Suppressor macrophage (primary cell): ENCODE measurements around the gene SLC25A23.
A peak's percentile ranks its signal among the peaks of the same experiment; 100 is the strongest.
"Not testable (repeated sequence)": the region's sequence is repeated elsewhere in the genome, so short reads cannot be mapped to it uniquely, and the experiment has no call there.

ENCODE experiments used
- DNase-seq, 4 experiments: peaks; one replicate each; pipeline ENCODE4 v3.0.0-alpha.2; 2020 to 2022
- total RNA-seq, 17 experiments: gene quantifications; one replicate each; lab custom pipeline; 2026; ENCODE audit warnings: mixed read lengths in 6 of 17, inconsistent platforms in 3 of 17; lab: John Stamatoyannopoulos, UW

SLC25A23 gene
- 0.38 to 5.5 (median 1.5) reads per million in 17 experiments for total RNA-seq

DNA sequence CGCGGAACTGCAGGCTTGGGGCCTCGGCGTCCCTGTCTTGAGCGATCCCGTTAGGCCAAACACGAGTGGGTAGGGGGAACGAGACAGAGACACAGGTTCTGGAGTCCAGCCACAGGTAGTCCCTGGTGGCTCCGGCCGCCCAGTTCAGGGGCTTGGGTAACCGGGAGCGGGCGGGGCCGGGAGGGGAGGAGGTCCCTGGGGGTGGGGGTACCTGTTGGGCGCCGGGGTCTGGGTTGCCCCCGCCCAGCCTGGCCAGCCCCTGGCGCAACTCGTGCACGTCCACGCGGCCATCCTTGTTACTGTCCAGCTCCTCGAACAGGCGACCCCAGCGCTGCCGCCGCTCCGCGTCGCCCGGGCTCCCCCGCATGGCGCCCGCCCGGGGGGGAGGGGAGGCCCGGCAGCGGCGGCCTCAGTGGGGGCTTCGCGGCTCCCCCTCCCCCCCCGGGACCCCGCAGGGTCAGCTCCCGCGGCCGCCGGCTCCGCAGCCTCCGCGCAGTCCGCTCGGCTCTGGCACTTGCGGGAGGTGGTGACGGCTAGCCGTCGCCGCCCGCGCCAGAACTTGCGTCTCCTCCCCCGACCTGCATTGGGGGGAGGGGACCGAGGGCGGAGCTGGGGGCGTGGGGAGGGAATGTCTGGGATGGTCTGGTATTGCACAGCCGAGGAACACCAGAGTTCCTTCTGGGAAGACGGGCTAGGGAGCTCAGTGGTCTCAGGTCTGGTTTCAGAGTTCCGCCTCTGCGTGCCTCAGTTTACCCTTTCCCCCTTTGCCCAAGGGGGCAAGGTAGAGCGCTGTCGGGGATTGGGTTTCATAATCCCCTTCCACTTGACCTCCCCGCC lies at the start of gene SLC25A23:
Gene SLC25A23 (minus strand): TSS at position 531 of the 837 bp plus-strand sequence. CDS start 164 bp downstream, at position 367.
- peak; percentile 29 to 64 (median 45) for DNase-seq

- DNase-seq = not testable (repeated sequence)
These were observed 48.6 kb upstream of the SLC25A23 start for GRCh38 chr19:6508028-6508771.

DNA sequence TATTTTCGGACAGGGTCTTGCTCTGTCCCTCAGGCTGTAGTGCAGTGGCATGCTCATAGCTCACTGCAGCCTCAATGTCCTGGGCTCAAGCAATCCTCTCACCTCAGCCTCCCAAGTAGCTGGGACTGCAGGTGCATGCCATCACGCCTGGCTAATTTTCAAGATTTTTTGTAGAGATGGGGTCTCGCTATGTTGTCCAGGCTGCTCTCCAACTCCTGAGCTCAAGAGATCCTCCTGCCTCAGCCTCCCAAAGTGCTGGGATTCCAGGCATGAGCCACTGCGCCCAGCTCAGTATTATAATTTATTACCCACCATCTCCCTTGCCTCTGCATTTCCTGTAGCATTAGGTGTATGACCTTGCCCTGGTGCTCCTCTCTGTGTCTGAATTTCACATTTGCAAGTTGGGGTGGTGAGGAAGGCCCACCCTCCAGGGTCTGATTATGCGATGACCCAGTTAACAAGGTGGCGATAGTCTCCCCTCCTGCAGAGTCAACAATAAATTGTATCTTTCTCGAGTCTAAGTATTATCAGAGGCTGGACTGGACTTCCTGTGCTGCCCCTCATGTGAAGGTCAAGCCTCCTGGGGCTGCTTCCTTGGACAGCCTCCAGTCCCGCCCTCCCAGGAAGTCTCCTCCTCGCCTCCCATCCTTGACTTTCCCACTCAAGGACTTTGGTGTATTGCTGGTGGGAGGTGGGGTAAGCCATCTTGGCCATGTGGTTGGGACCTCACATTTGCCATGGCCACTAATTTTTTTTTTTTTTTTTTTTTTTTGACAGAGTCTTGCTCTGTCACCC lies 44.0 kb upstream of the SLC25A23 start:
- no peak for DNase-seq

DNA sequence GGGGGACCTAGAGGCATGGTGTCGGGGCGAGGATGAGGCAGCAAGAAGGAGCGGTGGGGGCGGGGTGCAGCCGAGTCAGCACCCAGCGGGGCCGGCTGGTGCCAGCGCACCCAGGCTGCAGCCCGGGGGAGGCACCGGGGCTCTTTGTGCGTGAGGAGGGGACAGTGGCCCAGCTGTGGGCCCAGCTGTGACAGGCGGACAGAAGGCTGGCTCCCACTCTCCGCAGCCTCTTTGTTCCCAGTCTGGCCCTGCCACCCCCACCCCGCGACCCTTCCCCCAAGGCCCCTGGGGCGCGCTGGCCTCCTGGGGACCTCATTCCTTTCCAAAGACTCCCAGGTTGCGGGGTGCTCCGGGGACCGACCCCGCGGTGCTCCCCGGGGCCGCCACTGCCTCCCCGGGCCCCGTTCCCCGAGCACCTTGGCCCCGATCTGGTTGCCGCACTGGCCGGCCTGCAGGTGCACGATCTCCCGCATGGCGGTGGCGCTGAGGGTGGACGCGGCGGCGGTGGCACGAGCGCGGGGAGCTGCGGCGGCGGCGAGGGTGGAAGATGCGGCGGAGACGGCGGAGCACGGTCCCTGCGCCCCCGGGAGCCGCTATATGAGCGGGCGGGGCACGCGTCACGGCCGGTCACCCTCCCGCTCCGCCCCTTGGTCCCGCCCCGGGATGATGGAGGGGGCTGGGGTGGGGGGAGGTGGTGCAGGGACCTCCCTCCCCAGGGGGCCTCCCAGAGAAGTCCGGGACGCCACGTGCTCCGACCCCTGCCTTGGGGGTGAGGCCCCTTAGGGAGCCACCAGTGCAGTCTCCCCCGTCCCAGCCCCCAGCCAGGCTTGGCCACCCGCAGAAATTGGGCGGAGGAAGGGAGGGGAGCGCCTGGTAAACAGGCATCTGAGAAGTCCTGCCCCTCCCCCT lies 42.4 kb upstream of the SLC25A23 start, which contains the start of gene TUBB4A:
Gene TUBB4A (minus strand): TSS at position 570 of the 909 bp plus-strand sequence. CDS start 97 bp downstream, at position 473.
- DNase-seq = peak in 1 of 4 experiments; percentile 29

DNA sequence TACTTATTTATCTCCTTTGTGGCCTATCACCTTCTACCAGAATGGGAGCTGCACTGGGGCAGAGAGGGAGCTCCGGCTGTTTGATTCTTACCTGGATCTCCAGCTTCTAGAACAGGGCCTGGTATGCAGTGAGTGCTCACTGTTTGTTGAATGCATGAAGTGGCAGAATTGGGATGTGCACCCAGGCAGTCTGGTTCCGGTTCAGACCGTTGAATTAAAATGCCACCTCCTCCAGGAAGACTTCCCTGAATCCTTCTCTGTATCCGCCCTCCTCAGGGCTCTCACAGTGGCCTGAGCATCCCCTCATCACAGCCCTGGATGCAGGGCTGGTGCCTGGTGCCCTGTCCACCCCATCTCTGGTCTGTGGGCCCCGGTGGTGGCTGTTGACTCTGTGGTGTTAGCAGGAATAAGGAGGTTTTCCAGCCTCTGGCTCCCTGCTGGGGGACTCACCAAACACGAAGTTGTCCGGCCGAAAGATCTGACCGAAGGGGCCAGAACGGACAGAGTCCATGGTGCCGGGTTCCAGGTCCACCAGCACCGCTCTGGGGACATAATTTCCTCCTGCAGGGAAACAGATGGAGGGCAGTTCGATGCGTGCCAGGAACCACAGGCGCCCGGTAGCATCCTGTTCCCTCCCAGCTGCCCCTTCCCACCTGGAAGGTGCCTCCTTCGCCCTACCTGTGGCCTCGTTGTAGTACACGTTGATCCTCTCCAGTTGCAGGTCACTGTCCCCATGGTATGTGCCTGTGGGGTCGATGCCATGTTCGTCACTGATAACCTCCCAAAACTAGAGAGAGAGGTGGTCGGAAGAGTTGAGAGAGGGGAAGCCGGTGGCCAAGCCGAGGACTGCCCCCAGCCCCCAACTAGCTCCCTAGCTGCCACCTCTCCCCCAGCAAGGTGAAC lies 41.5 kb upstream of the SLC25A23 start:
- no peak for DNase-seq

- no peak for DNase-seq
These were observed 39.6 kb upstream of the SLC25A23 start for GRCh38 chr19:6499052-6499790.

- peak; percentile 83 to 92 (median 84) for DNase-seq
These were observed 38.9 kb upstream of the SLC25A23 start for GRCh38 chr19:6498294-6499036.

DNA sequence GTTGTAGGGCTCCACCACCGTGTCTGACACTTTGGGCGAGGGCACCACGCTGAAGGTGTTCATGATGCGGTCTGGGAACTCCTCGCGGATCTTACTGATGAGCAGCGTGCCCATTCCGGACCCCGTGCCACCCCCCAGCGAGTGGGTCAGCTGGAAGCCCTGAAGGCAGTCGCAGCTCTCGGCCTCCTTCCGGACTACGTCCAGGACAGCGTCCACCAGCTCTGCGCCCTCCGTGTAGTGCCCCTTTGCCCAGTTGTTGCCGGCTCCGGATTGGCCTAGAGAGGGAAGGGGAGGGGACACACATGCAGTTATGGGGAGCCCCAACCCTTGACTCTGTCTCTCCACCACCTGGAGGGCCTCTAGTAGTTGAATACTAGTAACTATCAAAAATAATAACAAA lies 36.4 kb upstream of the SLC25A23 start:
- no peak for DNase-seq

DNA sequence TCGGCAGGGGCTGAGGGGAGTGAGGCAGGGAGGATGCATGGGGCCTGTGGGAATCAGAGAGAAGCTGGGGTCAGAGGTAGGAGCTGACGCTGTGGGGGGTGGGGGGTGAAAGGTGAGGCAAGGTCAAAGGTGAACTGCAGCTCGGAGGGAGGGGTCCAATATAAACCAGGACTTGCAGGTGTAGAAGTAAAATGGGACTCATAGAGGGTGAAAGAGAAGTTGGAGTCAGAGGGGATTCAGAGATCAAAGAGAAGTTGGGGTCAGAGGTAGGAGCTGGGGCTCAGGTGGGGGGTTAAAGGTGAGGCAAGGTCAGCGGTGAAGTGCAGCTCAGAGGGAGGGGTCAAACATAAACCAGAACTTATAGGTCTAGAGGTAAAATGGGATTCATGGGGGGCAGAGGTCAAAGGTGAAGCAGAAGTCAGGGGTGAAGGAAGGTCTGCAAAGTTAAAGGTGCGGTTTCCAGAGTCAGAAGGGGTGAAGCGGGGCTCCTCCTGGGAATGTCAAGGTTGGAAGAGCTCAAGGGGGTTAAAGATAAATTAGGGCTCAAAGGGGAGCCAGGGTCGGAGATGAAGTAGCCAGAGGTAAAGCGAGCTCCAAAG lies 34.9 kb upstream of the SLC25A23 start:
- DNase-seq = no peak

DNA sequence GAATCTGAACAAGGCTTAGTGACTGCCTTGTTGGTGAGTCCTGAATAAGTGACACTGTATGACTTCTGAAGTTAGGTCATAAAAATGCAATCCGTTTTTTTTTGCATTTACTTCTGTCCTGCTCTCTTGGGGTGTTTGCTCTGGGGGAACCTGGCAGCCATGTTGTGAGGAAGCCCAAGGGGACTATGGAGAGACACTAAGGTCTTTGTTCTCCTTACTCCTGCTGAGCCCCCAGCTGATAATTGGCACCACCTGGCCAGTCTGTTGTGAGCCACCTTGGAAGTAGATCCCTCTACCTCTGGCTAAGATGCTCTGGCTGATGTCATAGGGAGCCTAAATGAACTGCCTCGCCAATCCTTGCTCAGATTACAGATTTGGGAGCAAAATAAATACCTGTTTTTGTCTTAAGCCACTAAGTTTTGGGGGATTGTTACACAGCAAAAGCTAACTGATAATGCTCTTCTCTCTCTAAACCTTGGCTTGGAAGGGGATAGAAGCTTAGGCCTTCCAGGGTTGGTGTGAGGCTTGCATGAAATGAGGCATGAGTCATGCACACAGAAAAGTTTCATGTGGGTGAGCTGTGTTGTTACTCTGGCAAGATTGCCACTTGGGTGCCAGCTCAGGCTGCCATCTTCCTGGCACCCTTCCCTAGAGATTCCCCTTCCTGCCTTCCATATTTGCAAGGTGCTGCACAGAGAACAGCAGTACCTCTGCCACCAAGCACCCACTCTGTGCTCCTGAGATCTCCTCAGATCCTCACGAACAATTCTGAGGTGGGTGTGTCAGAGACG lies 32.4 kb upstream of the SLC25A23 start:
- no peak for DNase-seq

DNA sequence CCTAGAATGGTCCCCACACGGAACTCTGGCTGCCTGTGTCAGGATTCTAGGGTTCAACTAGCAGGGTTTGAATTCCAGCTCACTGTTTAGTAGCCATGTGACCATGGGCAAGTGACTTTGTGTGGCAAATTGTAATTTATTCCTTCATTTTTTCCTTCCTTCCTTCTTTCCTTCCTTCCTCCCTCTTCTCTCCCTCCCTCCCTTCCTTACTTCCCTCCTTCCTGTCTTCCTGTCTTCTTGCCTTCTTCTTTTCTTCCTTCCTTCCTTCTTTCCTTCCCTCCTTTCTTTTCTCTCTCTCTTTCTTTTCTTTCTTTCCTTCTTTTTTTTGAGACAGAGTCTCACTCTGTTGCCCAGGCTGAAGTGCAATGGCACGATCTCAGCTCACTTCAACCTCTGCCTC lies 30.5 kb upstream of the SLC25A23 start:
- no peak for DNase-seq

GRCh38 chr19:6489278-6490061 lies 29.9 kb upstream of the SLC25A23 start:
- DNase-seq = no peak

- DNase-seq = no peak
These were observed 25.2 kb upstream of the SLC25A23 start for GRCh38 chr19:6484831-6485230.

- no peak for DNase-seq
These were observed 24.6 kb upstream of the SLC25A23 start for GRCh38 chr19:6484230-6484629.

DNA sequence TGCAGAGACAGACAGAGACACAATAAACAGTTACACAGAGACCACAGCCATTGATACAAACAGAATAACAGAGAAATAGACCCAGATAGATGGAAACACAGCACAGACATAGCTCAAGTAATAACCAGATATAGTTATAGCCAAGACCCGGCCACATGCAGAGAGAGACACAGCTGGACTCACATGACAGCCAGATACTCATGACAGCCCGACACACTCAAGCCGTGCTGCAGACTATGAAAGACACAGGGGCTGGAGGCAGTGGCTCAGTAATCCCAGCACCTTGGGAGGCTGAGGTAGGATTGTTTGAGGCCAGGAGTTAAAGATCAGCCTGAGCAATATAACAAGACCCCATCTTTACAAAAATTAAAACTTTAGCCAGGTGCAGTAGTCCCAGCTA lies 23.6 kb upstream of the SLC25A23 start:
- no peak for DNase-seq

GRCh38 chr19:6482343-6482686 lies 22.7 kb upstream of the SLC25A23 start:
- DNase-seq = no peak
